ENCODE results near the gene TSPAN18. TPM values are rescaled to one million over a fixed set of nuclear protein-coding genes. Genes with fewer than 3 reads are reported as not detected.
"Not testable (repeated sequence)": the region's sequence is repeated elsewhere in the genome, so short reads cannot be mapped to it uniquely, and the experiment has no call there.

TSPAN18 gene
- total RNA-seq, 2 experiments from 2014 or later: 0.85 to 0.92 TPM

DNA sequence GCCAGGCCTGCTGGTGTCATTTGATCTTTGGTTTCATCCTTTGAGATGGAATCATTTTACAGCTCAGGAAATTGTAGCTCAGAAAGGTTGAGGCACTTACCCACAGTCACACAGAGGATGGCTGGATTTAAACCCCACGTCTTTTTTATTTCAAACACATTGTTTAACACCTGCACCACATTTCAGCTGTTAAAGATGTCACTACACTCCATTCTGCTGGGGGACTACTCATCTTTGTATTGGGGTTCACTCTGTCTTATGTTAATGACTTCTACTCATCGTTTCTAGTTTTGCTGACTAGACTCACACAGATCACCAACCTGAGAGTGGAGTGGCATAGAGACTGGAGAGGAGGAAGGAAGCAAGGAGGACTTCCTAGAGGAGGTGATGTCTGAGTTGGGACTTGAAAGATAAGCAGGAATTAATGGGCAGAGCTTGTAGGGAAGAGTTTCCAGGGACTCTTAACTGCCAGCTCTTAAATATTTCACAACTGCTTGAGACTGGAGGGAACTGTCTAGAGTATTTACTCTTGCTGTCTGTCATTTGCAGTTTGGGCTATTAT lies 143.9 kb downstream of the TSPAN18 start:
- Mint-ChIP-seq H3K27ac (no peak overlapping the region), H3K4me1 (ENCODE audit: low read depth) (peaks cover 7% of the 10 kb centered on the region), H3K36me3 (ENCODE audit: low read depth) (peaks cover 6% of the 10 kb centered on the region), H3K4me3 (no peak overlapping the region), H3K9me3 (peaks cover 6% of the 10 kb centered on the region), H3K27me3 (no peaks in the 10 kb centered on the region)
- ATAC-seq: no peak
- DNase-seq: no peak
- ChIA-PET CTCF (interaction anchor here (1.0 to 1.7 kb wide), 3 partner anchors 9 to 314 kb away, joined by 3 to 4 read pairs (median 4); no protein-coding TSS in a partner anchor), POLR2A (interaction anchor here (0.7 kb wide), 1 partner anchor 67 kb away, joined by 3 read pairs; no protein-coding TSS in a partner anchor)
- intact Hi-C loops (cut with micrococcal nuclease): no loop called here
- no peak for TF ChIP-seq CTCF (IDR thresholded peaks at IDR 0.05)

DNA sequence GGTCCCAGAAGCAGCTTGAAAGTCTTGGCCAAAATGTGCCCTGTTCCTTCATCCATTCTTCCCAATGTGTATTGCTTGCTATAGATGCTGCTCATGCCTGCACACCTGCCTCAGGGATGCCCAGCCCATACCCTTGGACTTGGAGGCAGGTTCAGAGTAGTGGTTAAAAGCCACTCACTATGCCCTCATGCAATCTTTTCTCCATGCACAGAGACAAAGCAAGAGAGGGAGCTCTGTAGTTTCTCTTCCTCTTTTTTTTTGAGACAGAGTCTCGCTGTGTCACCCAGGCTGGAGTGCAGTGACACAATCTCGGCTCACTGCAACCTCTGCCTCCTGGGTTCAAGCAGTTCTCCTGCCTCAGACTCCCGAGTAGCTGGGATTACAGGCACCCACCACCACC lies 144.9 kb downstream of the TSPAN18 start:
- H3K36me3 Mint-ChIP-seq (ENCODE audit: low read depth); H3K9me3 Mint-ChIP-seq; POLR2A ChIA-PET; DNase-seq; intact Hi-C loops (cut with micrococcal nuclease); H3K27me3 Mint-ChIP-seq; H3K4me3 Mint-ChIP-seq; H3K27ac Mint-ChIP-seq; H3K4me1 Mint-ChIP-seq (ENCODE audit: low read depth); ATAC-seq: not testable (repeated sequence)
- CTCF ChIA-PET: interaction anchor here (1.4 kb wide), 1 partner anchor 315 kb away, joined by 4 read pairs; no protein-coding TSS in a partner anchor

GRCh38 chr11:44872556-44872955 lies 145.8 kb downstream of the TSPAN18 start:
- Mint-ChIP-seq H3K27me3 (no peaks in the 10 kb centered on the region), H3K9me3 (peaks cover 6% of the 10 kb centered on the region), H3K36me3 (ENCODE audit: low read depth) (peaks cover 6% of the 10 kb centered on the region), H3K27ac (no peak overlapping the region), H3K4me1 (ENCODE audit: low read depth) (peaks cover 7% of the 10 kb centered on the region), H3K4me3 (no peak overlapping the region)
- DNase-seq (no peak), ATAC-seq (no peak)
- POLR2A ChIA-PET: no interaction called here
- CTCF ChIA-PET: no interaction called here
- TF ChIP-seq CTCF (IDR thresholded peaks at IDR 0.05): no peak
- intact Hi-C loops (cut with micrococcal nuclease): no loop called here

GRCh38 chr11:44873537-44873936 lies 146.8 kb downstream of the TSPAN18 start:
- intact Hi-C loops (cut with micrococcal nuclease): no loop called here

GRCh38 chr11:44874284-44874683 lies 147.5 kb downstream of the TSPAN18 start:
- POLR2A ChIA-PET: no interaction called here
- intact Hi-C loops (cut with micrococcal nuclease): no loop called here
- peaks cover 6% of the 10 kb centered on the region for H3K36me3 Mint-ChIP-seq (ENCODE audit: low read depth)
- ATAC-seq (no peak), DNase-seq (no peak)
- H3K4me1 Mint-ChIP-seq (ENCODE audit: low read depth): peaks cover 7% of the 10 kb centered on the region
- CTCF ChIA-PET: interaction anchor here (1.0 to 1.7 kb wide), 3 partner anchors 37 to 351 kb away, joined by 3 to 4 read pairs (median 3); no protein-coding TSS in a partner anchor
- TF ChIP-seq CTCF (IDR thresholded peaks at IDR 0.05): no peak
- H3K4me3 Mint-ChIP-seq: no peak overlapping the region
- no peaks in the 10 kb centered on the region for H3K27me3 Mint-ChIP-seq
- peaks cover 6% of the 10 kb centered on the region for H3K9me3 Mint-ChIP-seq
- H3K27ac Mint-ChIP-seq: no peak overlapping the region

More at GRCh38 chr11:44873537-44873936, 146.8 kb downstream of the TSPAN18 start:
- Mint-ChIP-seq H3K4me1 (ENCODE audit: low read depth) (peaks cover 7% of the 10 kb centered on the region), H3K27ac (no peak overlapping the region), H3K36me3 (ENCODE audit: low read depth) (peaks cover 6% of the 10 kb centered on the region), H3K9me3 (peaks cover 6% of the 10 kb centered on the region), H3K27me3 (no peaks in the 10 kb centered on the region), H3K4me3 (no peak overlapping the region)
- ChIA-PET POLR2A (no interaction called here), CTCF (interaction anchor here (1.1 kb wide), 1 partner anchor 38 kb away, joined by 3 read pairs; no protein-coding TSS in a partner anchor)
- no peak for ATAC-seq
- no peak for TF ChIP-seq CTCF (IDR thresholded peaks at IDR 0.05)
- no peak for DNase-seq

Measured in activated CD8-positive, alpha-beta T cell treated with anti-CD3 and anti-CD28 coated beads for 36 hours (primary cell).